MM.1S (cell line): Measurements from ENCODE around the gene TBC1D20.

Experiments
- DNase-seq: peaks from one replicate; pipeline ENCODE4 v3.0.0-alpha.2; 2015
- H2AFZ ChIP-seq: fragments of 300-600 bp; sonication (generic); 2 replicates; pipeline ENCODE4 v1.6.0; 2016; ENCODE audit warnings: antibody characterized with exemption, low read length
- H3F3A ChIP-seq: fragments of 300-600 bp; sonication (generic); 2 replicates; pipeline ENCODE4 v1.6.1; 2016; ENCODE audit warnings: mild to moderate bottlenecking, antibody characterized with exemption, low read length, moderate library complexity, mixed read lengths; ENCODE audit not compliant: insufficient read depth
- H3K27ac ChIP-seq: fragments of 300-600 bp; sonication (generic); 2 replicates; pipeline ENCODE4 v1.5.1; 2016; ENCODE audit warnings: mild to moderate bottlenecking, low read length
- H3K27me3 ChIP-seq: fragments of 300-600 bp; sonication (generic); replicated peaks from 2 replicates; pipeline ENCODE4 v1.6.0; 2016; ENCODE audit warnings: low read length; ENCODE audit not compliant: insufficient read depth
- H3K36me3 ChIP-seq: fragments of 300-600 bp; sonication (generic); replicated peaks from 2 replicates; pipeline ENCODE4 v1.6.1; 2016; ENCODE audit warnings: mild to moderate bottlenecking, low read length, mixed read lengths; ENCODE audit not compliant: insufficient read depth
- H3K4me1 ChIP-seq: fragments of 300-600 bp; sonication (generic); 2 replicates; pipeline ENCODE4 v1.6.1; 2016; ENCODE audit warnings: low read length, mixed read lengths
- H3K4me2 ChIP-seq: fragments of 300-600 bp; sonication (generic); 2 replicates; pipeline ENCODE4 v1.6.0; 2016; ENCODE audit warnings: low read depth, low read length
- H3K4me3 ChIP-seq: fragments of 300-600 bp; sonication (generic); 2 replicates; pipeline ENCODE4 v1.5.1; 2016; ENCODE audit warnings: low read length, mixed read lengths
- H3K79me2 ChIP-seq: fragments of 300-600 bp; sonication (generic); 2 replicates; pipeline ENCODE4 v1.6.1; 2016; ENCODE audit warnings: mixed run types, low read length, mixed read lengths
- H3K9ac ChIP-seq: fragments of 300-600 bp; sonication (generic); 2 replicates; pipeline ENCODE4 v1.6.1; 2016; ENCODE audit warnings: low read length, mixed read lengths
- H3K9me2 ChIP-seq: fragments of 300-600 bp; sonication (generic); replicated peaks from 2 replicates; pipeline ENCODE4 v1.6.1; 2016; ENCODE audit warnings: mild to moderate bottlenecking, low read length, mixed read lengths; ENCODE audit not compliant: insufficient read depth
- H3K9me3 ChIP-seq: fragments of 300-600 bp; sonication (generic); replicated peaks from 2 replicates; pipeline ENCODE4 v1.6.1; 2016; ENCODE audit warnings: mild to moderate bottlenecking, low read length, mixed read lengths; ENCODE audit not compliant: insufficient read depth
- H4K20me1 ChIP-seq: fragments of 300-600 bp; sonication (generic); 2 replicates; pipeline ENCODE4 v1.6.1; 2016; ENCODE audit warnings: mild to moderate bottlenecking, low read length, moderate library complexity, mixed read lengths; ENCODE audit not compliant: insufficient read depth
- CTCF ChIP-seq: fragments of 300-600 bp; sonication (generic); IDR thresholded peaks from 2 replicates; pipeline ENCODE4 v1.5.1; 2016; ENCODE audit warnings: antibody characterized with exemption, low read length, mixed read lengths
- EZH2 ChIP-seq: fragments of 300-600 bp; sonication (generic); optimal IDR thresholded peaks from 2 replicates; pipeline ENCODE3; 2017; ENCODE audit warnings: low read depth, mild to moderate bottlenecking, antibody characterized with exemption, low read length, mixed read lengths
- EZH2phosphoT487 ChIP-seq: fragments of 300-600 bp; sonication (generic); IDR thresholded peaks from 2 replicates; pipeline ENCODE4 v1.6.1; 2018; ENCODE audit warnings: antibody characterized with exemption, low read length

TBC1D20 gene

GRCh38 chr20:416950-417800 is 45.2 kb downstream of the TBC1D20 start:
- no peaks in the 10 kb centered on the region for H4K20me1 ChIP-seq
- H3K36me3 ChIP-seq = no peaks in the 10 kb centered on the region
- no peak overlapping the region for H3K4me3 ChIP-seq
- no peak overlapping the region for H3K27ac ChIP-seq
- H3K4me1 ChIP-seq = no peaks in the 10 kb centered on the region
- H3K9ac ChIP-seq = no peak overlapping the region
- no peak for TF ChIP-seq CTCF
- no peak for TF ChIP-seq EZH2
- no peak for TF ChIP-seq EZH2phosphoT487
- no peaks in the 10 kb centered on the region for H3K27me3 ChIP-seq
- no peaks in the 10 kb centered on the region for H3K9me3 ChIP-seq
- H3K4me2 ChIP-seq = no peak overlapping the region
- H3K79me2 ChIP-seq = peaks cover 4% of the 10 kb centered on the region; the same call in 1 of the 2 replicates
- no peak for DNase-seq
- H2AFZ ChIP-seq = no peak overlapping the region
- H3K9me2 ChIP-seq = no peaks in the 10 kb centered on the region
- no peaks in the 10 kb centered on the region for H3F3A ChIP-seq

- H3K4me2 ChIP-seq = no peak overlapping the region
- no peaks in the 10 kb centered on the region for H3K9me2 ChIP-seq
- H2AFZ ChIP-seq = no peak overlapping the region
- H3K4me3 ChIP-seq = no peak overlapping the region
- no peaks in the 10 kb centered on the region for H3K4me1 ChIP-seq
- H3K36me3 ChIP-seq = no peaks in the 10 kb centered on the region
- no peak overlapping the region for H3K27ac ChIP-seq
- no peaks in the 10 kb centered on the region for H3F3A ChIP-seq
- no peak for TF ChIP-seq EZH2phosphoT487
- no peak for TF ChIP-seq CTCF
- no peak for TF ChIP-seq EZH2
- no peak for DNase-seq
- H4K20me1 ChIP-seq = no peaks in the 10 kb centered on the region
- H3K9ac ChIP-seq = no peak overlapping the region
- no peaks in the 10 kb centered on the region for H3K27me3 ChIP-seq
- H3K79me2 ChIP-seq = peaks cover 12% of the 10 kb centered on the region
- no peaks in the 10 kb centered on the region for H3K9me3 ChIP-seq
These were observed 46.5 kb downstream of the TBC1D20 start for GRCh38 chr20:415820-416322.

- no peaks in the 10 kb centered on the region for H3K9me3 ChIP-seq
- H3K4me2 ChIP-seq = no peak overlapping the region
- DNase-seq = no peak
- TF ChIP-seq EZH2 = no peak
- no peaks in the 10 kb centered on the region for H3F3A ChIP-seq
- no peaks in the 10 kb centered on the region for H3K4me1 ChIP-seq
- H4K20me1 ChIP-seq = no peaks in the 10 kb centered on the region
- no peak overlapping the region for H3K9ac ChIP-seq
- H3K36me3 ChIP-seq = 0 out of 2 replicates have a peak, but pooled peaks cover 4% of the 10 kb centered on the region
- H3K4me3 ChIP-seq = no peak overlapping the region
- peaks cover 28% of the 10 kb centered on the region for H3K79me2 ChIP-seq
- no peak overlapping the region for H3K27ac ChIP-seq
- no peaks in the 10 kb centered on the region for H3K9me2 ChIP-seq
- no peak overlapping the region for H2AFZ ChIP-seq
- H3K27me3 ChIP-seq = no peaks in the 10 kb centered on the region
These were observed 48.2 kb downstream of the TBC1D20 start for GRCh38 chr20:414161-414560.

GRCh38 chr20:412081-412480 is 50.3 kb downstream of the TBC1D20 start:
- Histone ChIP-seq H3K79me2 (peaks cover 39% of the 10 kb centered on the region), H3K4me3 (no peak overlapping the region), H3K36me3 (0 out of 2 replicates have a peak, but pooled peaks cover 4% of the 10 kb centered on the region), H3K9me2 (no peaks in the 10 kb centered on the region), H4K20me1 (no peaks in the 10 kb centered on the region), H3K27ac (no peak overlapping the region), H3F3A (peaks cover 4% of the 10 kb centered on the region), H3K9me3 (no peaks in the 10 kb centered on the region), H3K4me1 (peaks cover 2% of the 10 kb centered on the region; the same call in 1 of the 2 replicates), H3K9ac (no peak overlapping the region), H3K27me3 (no peaks in the 10 kb centered on the region), H3K4me2 (no peak overlapping the region), H2AFZ (no peak overlapping the region)
- DNase-seq = no peak
- TF ChIP-seq EZH2 (no peak), EZH2phosphoT487 (no peak), CTCF (no peak)
